Suppressor macrophage treated with lipopolysaccharide for 1 hour (primary cell): Measurements from ENCODE around the gene ANKRD40.

Source experiments
- DNase-seq, 3 donors: peaks; one replicate each; pipeline ENCODE4 v3.0.0-alpha.2; 2020 to 2022

Gene ANKRD40

DNA sequence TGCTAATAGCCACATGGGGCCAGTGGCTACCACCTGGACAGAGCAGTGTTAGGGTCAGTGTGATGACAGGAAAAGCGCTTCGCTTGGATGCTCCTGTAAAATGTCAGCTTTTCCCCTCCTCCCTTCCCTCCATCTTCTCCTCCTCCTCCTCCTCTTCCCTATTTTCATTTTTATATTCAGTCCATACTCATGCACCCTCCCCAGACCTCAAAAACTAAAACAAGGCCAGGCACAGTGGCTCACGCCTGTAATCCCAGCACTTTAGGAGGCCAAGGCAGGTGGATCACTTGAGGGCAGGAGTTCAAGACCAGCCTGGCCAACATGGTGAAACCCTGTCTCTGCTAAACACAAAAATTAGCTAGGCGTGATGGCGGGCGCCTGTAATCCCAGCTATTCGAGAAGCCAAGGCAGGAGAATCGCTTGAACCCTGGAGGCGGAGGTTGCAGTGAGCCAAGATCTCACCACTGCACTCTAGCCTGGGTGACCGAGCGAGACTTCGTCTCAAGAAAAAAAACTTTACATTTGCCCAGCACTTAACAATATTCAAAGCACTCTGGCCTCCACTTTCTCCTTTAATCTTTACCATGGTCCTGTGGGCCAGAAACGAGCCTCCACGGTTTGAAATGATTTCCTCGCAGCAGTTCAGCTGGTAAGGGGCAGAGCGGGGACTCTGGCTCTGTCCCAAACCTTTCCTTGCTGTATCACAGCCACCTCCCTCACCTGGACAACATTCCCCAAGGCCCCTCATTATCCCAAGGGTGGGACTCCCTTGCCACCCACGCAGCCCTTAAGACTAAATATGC lies 21.8 kb downstream of the ANKRD40 start:
- no peak for DNase-seq

DNA sequence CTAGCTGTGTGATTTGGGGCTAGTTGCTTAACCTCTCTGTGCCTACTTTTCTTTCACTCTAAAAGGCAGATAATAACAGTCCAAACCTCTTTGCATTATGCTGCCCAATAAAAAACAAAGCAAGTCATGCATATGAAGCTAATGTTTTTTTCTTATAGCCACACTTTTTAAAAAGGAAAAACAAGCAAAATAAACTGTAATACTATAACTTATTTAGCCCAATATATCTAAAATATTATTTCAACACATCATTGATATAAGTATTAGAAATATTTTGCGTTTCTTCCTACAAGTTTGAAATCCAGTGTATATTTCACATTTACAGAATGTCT lies 22.4 kb downstream of the ANKRD40 start:
- no peak for DNase-seq

DNA sequence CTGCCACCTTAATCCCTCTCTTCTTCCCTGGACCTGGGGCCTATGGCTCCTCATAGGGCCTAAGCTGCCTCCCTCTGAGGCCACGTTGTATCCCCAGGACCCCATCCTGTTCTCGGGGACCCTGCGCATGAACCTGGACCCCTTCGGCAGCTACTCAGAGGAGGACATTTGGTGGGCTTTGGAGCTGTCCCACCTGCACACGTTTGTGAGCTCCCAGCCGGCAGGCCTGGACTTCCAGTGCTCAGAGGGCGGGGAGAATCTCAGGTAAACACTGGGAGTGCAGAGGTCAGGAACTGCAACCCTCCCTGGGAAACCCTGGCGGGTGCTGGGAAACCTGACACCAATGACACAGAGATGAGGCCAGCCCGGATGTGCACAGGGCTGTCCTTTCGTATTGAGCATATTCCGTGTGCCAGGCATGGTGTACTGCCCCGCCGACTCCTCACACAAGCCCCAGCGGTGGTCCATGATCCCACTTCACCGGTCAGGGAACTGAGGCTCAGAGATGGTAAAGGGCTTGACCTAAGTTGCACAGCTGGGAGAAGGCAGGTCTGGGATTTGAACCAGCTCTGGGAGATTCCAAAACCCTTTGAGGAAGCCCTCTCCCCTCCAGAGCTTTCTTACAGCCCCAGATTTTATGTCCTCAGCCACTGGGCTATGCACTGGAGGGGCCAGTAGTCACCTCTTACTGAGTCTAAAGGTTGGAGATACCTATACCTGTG lies 22.9 kb downstream of the ANKRD40 start:
- no peak for DNase-seq

GRCh38 chr17:50684288-50684611 lies 23.5 kb downstream of the ANKRD40 start:
- DNase-seq, result no peak

- no peak for DNase-seq
These were observed 24.1 kb downstream of the ANKRD40 start for GRCh38 chr17:50683434-50684287.

DNA sequence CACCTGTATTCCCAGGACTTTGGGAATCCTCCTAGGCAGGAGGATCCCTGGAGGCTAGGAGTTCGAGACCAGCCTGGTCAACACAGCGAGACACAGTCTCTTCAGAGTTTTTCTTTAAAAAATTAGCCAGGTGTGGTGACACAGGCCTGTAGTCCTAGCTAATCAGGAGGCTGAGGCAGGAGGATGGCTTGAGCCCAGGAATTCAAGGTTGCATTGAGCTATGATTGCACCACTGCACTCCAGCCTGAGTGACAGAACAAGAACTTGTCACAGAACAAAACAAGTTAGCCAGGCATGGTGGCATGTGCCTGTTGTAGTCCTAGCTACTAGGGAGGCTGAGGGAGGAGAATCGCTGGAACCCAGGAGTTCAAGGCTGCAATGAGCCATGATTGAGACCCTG lies 24.8 kb downstream of the ANKRD40 start:
- DNase-seq, result no peak

- no peak for DNase-seq
These were observed 25.3 kb downstream of the ANKRD40 start for GRCh38 chr17:50682441-50682840.

- DNase-seq, result peak; percentile 77 to 81 (median 80)
These were observed 26.2 kb downstream of the ANKRD40 start for GRCh38 chr17:50681263-50682200.

- peak in 1 of 3 donors; percentile 30 for DNase-seq
These were observed 27.0 kb downstream of the ANKRD40 start for GRCh38 chr17:50680543-50681262.

GRCh38 chr17:50680126-50680525 lies 27.6 kb downstream of the ANKRD40 start:
- no peak for DNase-seq

DNA sequence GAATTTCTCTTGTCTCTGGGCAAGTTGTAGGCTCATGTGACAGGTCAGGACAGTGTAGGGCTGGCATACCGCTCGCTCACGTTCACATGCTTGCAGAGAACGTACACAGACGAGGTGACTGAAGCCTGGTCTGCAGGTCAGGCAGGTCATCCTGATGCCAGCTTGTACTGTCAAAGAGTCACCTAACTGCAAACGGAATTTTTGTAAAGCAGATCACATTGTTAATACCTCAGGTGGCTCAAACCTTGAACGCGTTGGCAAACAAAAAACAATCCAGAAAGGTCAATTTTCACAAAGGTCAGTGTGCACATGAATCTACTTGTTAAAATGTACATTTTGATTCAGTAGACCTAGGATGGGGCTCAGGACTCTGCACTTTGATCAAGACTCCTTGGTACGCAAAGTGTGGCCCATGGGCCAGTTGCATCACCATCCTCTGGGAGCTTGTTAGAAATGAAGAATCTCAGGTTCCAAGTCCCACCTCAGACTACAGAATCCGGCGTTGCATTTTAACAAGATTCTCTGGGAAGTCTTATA lies 28.6 kb downstream of the ANKRD40 start:
- no peak for DNase-seq

- DNase-seq, result no peak
These were observed 29.8 kb downstream of the ANKRD40 start for GRCh38 chr17:50677851-50678375.

GRCh38 chr17:50676065-50676975 lies 31.4 kb downstream of the ANKRD40 start:
- DNase-seq, result no peak

GRCh38 chr17:50675627-50676026 lies 32.1 kb downstream of the ANKRD40 start:
- no peak for DNase-seq

GRCh38 chr17:50675190-50675589 lies 32.5 kb downstream of the ANKRD40 start:
- DNase-seq, result no peak

GRCh38 chr17:50672831-50673551 lies 34.7 kb downstream of the ANKRD40 start:
- no peak for DNase-seq

DNA sequence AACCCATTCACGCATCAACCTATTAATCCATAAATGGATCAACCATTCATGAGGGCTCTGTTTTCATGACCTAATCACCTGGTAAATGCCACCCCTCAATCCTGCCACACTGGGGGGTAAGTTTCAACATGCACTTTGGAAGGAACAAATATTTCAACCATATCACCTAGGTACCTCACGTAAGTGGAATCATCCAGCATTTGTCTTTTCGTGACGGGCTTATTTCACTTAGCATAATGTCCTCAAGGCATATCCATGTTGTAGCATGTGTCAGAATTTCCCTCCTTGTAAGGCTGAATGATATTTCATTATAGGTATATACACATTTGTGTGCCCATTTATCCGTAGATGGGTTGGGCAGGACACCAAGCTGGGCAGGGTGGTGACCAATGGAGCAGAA lies 35.6 kb downstream of the ANKRD40 start:
- no peak for DNase-seq

- DNase-seq, result no peak
These were observed 38.7 kb downstream of the ANKRD40 start for GRCh38 chr17:50668838-50669581.
